Ecto neural progenitor cell (in vitro differentiated cells): ENCODE measurements around the gene VASH1.

Source experiments
- DNase-seq: peaks from one replicate; pipeline ENCODE4 v3.0.0-alpha.2; 2018; ENCODE audit warnings: low spot score

The VASH1 gene

GRCh38 chr14:76742966-76743365, 18.3 kb upstream of the VASH1 start:
- no peak for DNase-seq

- DNase-seq = no peak
Observed at GRCh38 chr14:76752744-76753143, 8.5 kb upstream of the VASH1 start.

- DNase-seq = peak; percentile 28
Observed at GRCh38 chr14:76753541-76754198, 7.6 kb upstream of the VASH1 start.

- peak; percentile 16 for DNase-seq
Observed at GRCh38 chr14:76754586-76754985, 6.7 kb upstream of the VASH1 start.

- DNase-seq = no peak
Observed at GRCh38 chr14:76755610-76756370, 5.5 kb upstream of the VASH1 start.

- DNase-seq = no peak
Observed at GRCh38 chr14:76756371-76756750, 4.9 kb upstream of the VASH1 start.

GRCh38 chr14:76759589-76759988, 1.7 kb upstream of the VASH1 start:
- peak; percentile 26 for DNase-seq

- no peak for DNase-seq
Observed at GRCh38 chr14:76760331-76761135, 735 bp upstream of the VASH1 start.

GRCh38 chr14:76761960-76762410, 717 bp downstream of the VASH1 start:
- peak; percentile 78 for DNase-seq

- DNase-seq = peak; percentile 41
Observed at GRCh38 chr14:76762411-76763095, 1.3 kb downstream of the VASH1 start.

- DNase-seq = peak; percentile 29
Observed at GRCh38 chr14:76763096-76764041, 2.1 kb downstream of the VASH1 start.

GRCh38 chr14:76765461-76765931, 4.2 kb downstream of the VASH1 start:
- DNase-seq = no peak

GRCh38 chr14:76767681-76768656, 6.7 kb downstream of the VASH1 start:
- no peak for DNase-seq

GRCh38 chr14:76768671-76769500, 7.6 kb downstream of the VASH1 start:
- no peak for DNase-seq

- DNase-seq = peak; percentile 28
Observed at GRCh38 chr14:76769636-76770292, 8.5 kb downstream of the VASH1 start.

- peak; percentile 38 for DNase-seq
Observed at GRCh38 chr14:76770521-76771436, 9.5 kb downstream of the VASH1 start.

- DNase-seq = peak; percentile 36
Observed at GRCh38 chr14:76771437-76771980, 10.2 kb downstream of the VASH1 start.
